Mesendoderm (in vitro differentiated cells): ENCODE measurements around the gene LETM1.
A peak's percentile ranks its signal among the peaks of the same experiment; 100 is the strongest.

Experiments used
- DNase-seq: peaks from one replicate; pipeline ENCODE4 v3.0.0; 2013
- H2AK5ac ChIP-seq: 2 replicates; pipeline ENCODE4 v1.6.1; 2013; ENCODE audit warnings: low read length, inconsistent platforms
- H2BK120ac ChIP-seq: 2 replicates; pipeline ENCODE4 v1.6.1; 2013; ENCODE audit warnings: low read depth, mild to moderate bottlenecking, low read length, moderate library complexity, mixed read lengths
- H2BK15ac ChIP-seq: replicated peaks from 2 replicates; pipeline ENCODE4 v1.6.1; 2013; ENCODE audit warnings: low read depth, mild to moderate bottlenecking, moderate library complexity
- H2BK5ac ChIP-seq: 2 replicates; pipeline ENCODE4 v1.6.1; 2013; ENCODE audit warnings: low read length, inconsistent platforms
- H3K18ac ChIP-seq: 2 replicates; pipeline ENCODE4 v1.6.1; 2013; ENCODE audit warnings: mild to moderate bottlenecking, low read length, mixed read lengths
- H3K23ac ChIP-seq: one replicate; pipeline ENCODE4 v1.6.1; 2013; ENCODE audit warnings: low read length
- H3K27ac ChIP-seq: 2 replicates; pipeline ENCODE4 v1.5.1; 2013; ENCODE audit warnings: low read depth, mild to moderate bottlenecking, inconsistent platforms, low read length, moderate library complexity
- H3K27me3 ChIP-seq: 2 replicates; pipeline ENCODE4 v1.6.1; 2013; ENCODE audit warnings: low read length, control low read depth, mild to moderate bottlenecking, inconsistent platforms; ENCODE audit not compliant: insufficient read depth, poor library complexity
- H3K36me3 ChIP-seq: 2 replicates; pipeline ENCODE4 v1.6.1; 2013; ENCODE audit warnings: low read length, inconsistent platforms; ENCODE audit not compliant: control insufficient read depth, insufficient read depth
- H3K4ac ChIP-seq: one replicate; pipeline ENCODE4 v1.6.1; 2013; ENCODE audit warnings: low read depth, mild to moderate bottlenecking, low read length, moderate library complexity
- H3K4me1 ChIP-seq: 2 replicates; pipeline ENCODE4 v1.6.1; 2013; ENCODE audit warnings: low read depth, low read length, inconsistent platforms; ENCODE audit not compliant: control insufficient read depth
- H3K4me2 ChIP-seq: 2 replicates; pipeline ENCODE4 v1.6.1; 2013; ENCODE audit warnings: low read length
- H3K4me3 ChIP-seq: 2 replicates; pipeline ENCODE4 v1.5.1; 2013; ENCODE audit warnings: mild to moderate bottlenecking, low read length
- H3K56ac ChIP-seq: one replicate; pipeline ENCODE4 v1.6.1; 2013; ENCODE audit warnings: low read length
- H3K79me1 ChIP-seq: 2 replicates; pipeline ENCODE4 v1.6.1; 2013; ENCODE audit warnings: low read length, inconsistent platforms
- H3K79me2 ChIP-seq: 2 replicates; pipeline ENCODE4 v1.6.1; 2013; ENCODE audit warnings: mild to moderate bottlenecking, low read length; ENCODE audit not compliant: control insufficient read depth, insufficient read depth
- H3K9ac ChIP-seq: 2 replicates; pipeline ENCODE4 v1.6.1; 2013; ENCODE audit warnings: low read length, inconsistent platforms
- H4K5ac ChIP-seq: one replicate; pipeline ENCODE4 v1.6.1; 2013; ENCODE audit warnings: low read length
- H4K8ac ChIP-seq: one replicate; pipeline ENCODE4 v1.6.1; 2013; ENCODE audit warnings: low read depth, mild to moderate bottlenecking, control low read depth, low read length, moderate library complexity
- WGBS: extraction: QIAGEN DNeasy Blood & Tissue Kit; methylation state at CpG from one replicate; pipeline ENCODE4 v1.1.7; 2013; ENCODE audit warnings: low lambda C conversion rate, missing lambda C conversion rate; ENCODE audit not compliant: insufficient coverage; ENCODE audit errors: extremely low coverage; 5-methylcytosine and 5-hydroxymethylcytosine counted together

LETM1 gene

GRCh38 chr4:1779588-1780382 lies 76.2 kb downstream of the LETM1 start:
- no peak for DNase-seq
- Histone ChIP-seq H2BK5ac (no peak overlapping the region), H2AK5ac (no peak overlapping the region), H3K4ac (no peak overlapping the region), H4K8ac (no peak overlapping the region), H2BK120ac (no peak overlapping the region), H3K4me3 (no peak overlapping the region), H3K79me1 (no peaks in the 10 kb centered on the region), H4K5ac (no peak overlapping the region), H3K79me2 (no peaks in the 10 kb centered on the region), H3K4me2 (no peak overlapping the region), H3K36me3 (no peaks in the 10 kb centered on the region), H3K27me3 (no peaks in the 10 kb centered on the region), H3K56ac (peak overlapping the region; percentile 7), H3K23ac (no peak overlapping the region), H3K18ac (no peak overlapping the region), H3K27ac (no peak overlapping the region), H3K9ac (no peak overlapping the region), H3K4me1 (peaks cover 3% of the 10 kb centered on the region), H2BK15ac (no peak overlapping the region)
- no CpG with 5 or more reads among the region's 18 CpGs for WGBS

GRCh38 chr4:1778642-1779392 lies 77.1 kb downstream of the LETM1 start:
- H3K79me2 ChIP-seq, result no peaks in the 10 kb centered on the region
- H2AK5ac ChIP-seq, result peak overlapping the region; percentile 92

GRCh38 chr4:1777822-1778641 lies 77.9 kb downstream of the LETM1 start:
- H3K23ac ChIP-seq, result no peak overlapping the region
- H3K27ac ChIP-seq, result no peak overlapping the region
- no CpG with 5 or more reads among the region's 27 CpGs for WGBS
- DNase-seq, result peak; percentile 94
- no peak overlapping the region for H2BK5ac ChIP-seq
- no peak overlapping the region for H4K5ac ChIP-seq
- no peaks in the 10 kb centered on the region for H3K79me2 ChIP-seq
- no peak overlapping the region for H2BK120ac ChIP-seq
- no peak overlapping the region for H3K9ac ChIP-seq
- no peaks in the 10 kb centered on the region for H3K27me3 ChIP-seq
- no peak overlapping the region for H3K4ac ChIP-seq
- no peak overlapping the region for H2BK15ac ChIP-seq
- H3K4me3 ChIP-seq, result no peak overlapping the region
- no peak overlapping the region for H4K8ac ChIP-seq
- H3K18ac ChIP-seq, result no peak overlapping the region
- H3K4me1 ChIP-seq, result peaks cover 3% of the 10 kb centered on the region
- no peaks in the 10 kb centered on the region for H3K79me1 ChIP-seq
- H3K36me3 ChIP-seq, result no peaks in the 10 kb centered on the region
- no peak overlapping the region for H2AK5ac ChIP-seq
- no peak overlapping the region for H3K4me2 ChIP-seq
- peak overlapping the region; percentile 65 for H3K56ac ChIP-seq

More at GRCh38 chr4:1778642-1779392, 77.1 kb downstream of the LETM1 start:
- H3K9ac ChIP-seq, result no peak overlapping the region
- no peaks in the 10 kb centered on the region for H3K36me3 ChIP-seq
- H3K27ac ChIP-seq, result no peak overlapping the region
- no peak overlapping the region for H4K8ac ChIP-seq
- no peak overlapping the region for H2BK5ac ChIP-seq
- H3K56ac ChIP-seq, result peak overlapping the region; percentile 65
- H3K23ac ChIP-seq, result no peak overlapping the region
- no peaks in the 10 kb centered on the region for H3K79me1 ChIP-seq
- H3K4ac ChIP-seq, result no peak overlapping the region
- no peak overlapping the region for H3K4me2 ChIP-seq
- no peak overlapping the region for H2BK15ac ChIP-seq
- no peaks in the 10 kb centered on the region for H3K27me3 ChIP-seq
- H3K18ac ChIP-seq, result no peak overlapping the region
- H4K5ac ChIP-seq, result no peak overlapping the region
- peaks cover 3% of the 10 kb centered on the region for H3K4me1 ChIP-seq
- DNase-seq, result no peak
- no peak overlapping the region for H2BK120ac ChIP-seq
- H3K4me3 ChIP-seq, result no peak overlapping the region
- WGBS, result no CpG with 5 or more reads among the region's 18 CpGs

GRCh38 chr4:1776521-1777161 lies 79.3 kb downstream of the LETM1 start:
- Histone ChIP-seq H3K18ac (no peak overlapping the region), H2BK15ac (no peak overlapping the region), H3K4me2 (no peak overlapping the region), H3K36me3 (no peaks in the 10 kb centered on the region), H3K79me2 (no peaks in the 10 kb centered on the region), H2BK120ac (no peak overlapping the region), H3K23ac (no peak overlapping the region), H2BK5ac (no peak overlapping the region), H3K4me1 (peaks cover 3% of the 10 kb centered on the region), H3K27me3 (no peaks in the 10 kb centered on the region), H3K4ac (no peak overlapping the region), H3K79me1 (no peaks in the 10 kb centered on the region), H3K27ac (no peak overlapping the region), H3K4me3 (no peak overlapping the region), H3K9ac (no peak overlapping the region), H4K5ac (no peak overlapping the region), H2AK5ac (no peak overlapping the region), H3K56ac (no peak overlapping the region), H4K8ac (no peak overlapping the region)
- no peak for DNase-seq
- no CpG with 5 or more reads among the region's 24 CpGs for WGBS

- H4K5ac ChIP-seq, result no peak overlapping the region
- no peak overlapping the region for H3K4ac ChIP-seq
- no peak overlapping the region for H2BK5ac ChIP-seq
- H2BK120ac ChIP-seq, result no peak overlapping the region
- no CpG with 5 or more reads among the region's 23 CpGs for WGBS
- no peaks in the 10 kb centered on the region for H3K79me1 ChIP-seq
- no peaks in the 10 kb centered on the region for H3K36me3 ChIP-seq
- peaks cover 3% of the 10 kb centered on the region for H3K4me1 ChIP-seq
- H3K18ac ChIP-seq, result no peak overlapping the region
- no peak overlapping the region for H4K8ac ChIP-seq
- H2AK5ac ChIP-seq, result no peak overlapping the region
- H3K9ac ChIP-seq, result no peak overlapping the region
- H3K27ac ChIP-seq, result no peak overlapping the region
- no peaks in the 10 kb centered on the region for H3K79me2 ChIP-seq
- no peak overlapping the region for H3K23ac ChIP-seq
- no peak for DNase-seq
- H3K27me3 ChIP-seq, result no peaks in the 10 kb centered on the region
- H3K4me3 ChIP-seq, result no peak overlapping the region
- no peak overlapping the region for H3K4me2 ChIP-seq
- no peak overlapping the region for H2BK15ac ChIP-seq
- no peak overlapping the region for H3K56ac ChIP-seq
These were observed 80.0 kb downstream of the LETM1 start for GRCh38 chr4:1775731-1776500.
